ENCODE data around the gene HCRT.

HCRT gene

GRCh38 chr17:42193216-42193968 is 8.1 kb upstream of the HCRT start:
- no peak; the same call in 2 of the 3 replicates for ATAC-seq
- TF ChIP-seq ZNF70 (CRISPR knock-in tag; IDR thresholded peaks at IDR 0.05) (no peak), TOX (CRISPR knock-in tag; IDR thresholded peaks at IDR 0.05; ENCODE audit: borderline replicate concordance) (no peak), PPARA (CRISPR knock-in tag; IDR thresholded peaks at IDR 0.05; ENCODE audit: borderline replicate concordance) (no peak), BACH2 (CRISPR knock-in tag; IDR thresholded peaks at IDR 0.05; ENCODE audit: borderline replicate concordance) (no peak), RARB (CRISPR knock-in tag; IDR thresholded peaks at IDR 0.05) (no peak), ISL1 (CRISPR knock-in tag; IDR thresholded peaks at IDR 0.05) (no peak), PATZ1 (CRISPR knock-in tag; IDR thresholded peaks at IDR 0.05; ENCODE audit: borderline replicate concordance) (no peak), ZFP30 (CRISPR knock-in tag; IDR thresholded peaks at IDR 0.05) (no peak), ZNF8 (CRISPR knock-in tag; IDR thresholded peaks at IDR 0.05) (no peak), CREB5 (CRISPR knock-in tag; IDR thresholded peaks at IDR 0.05; ENCODE audit: low read depth) (no peak), TSHZ2 (CRISPR knock-in tag; IDR thresholded peaks at IDR 0.05) (no peak), ZC3H10 (CRISPR knock-in tag; IDR thresholded peaks at IDR 0.05) (no peak), ARNTL (CRISPR knock-in tag; IDR thresholded peaks at IDR 0.05; ENCODE audit: borderline replicate concordance, low read depth) (no peak)

- no peak for TF ChIP-seq TOX (CRISPR knock-in tag; IDR thresholded peaks at IDR 0.05; ENCODE audit: borderline replicate concordance)
- TF ChIP-seq OSR1 (CRISPR knock-in tag; IDR thresholded peaks at IDR 0.05), result no peak
- TF ChIP-seq ARNTL (CRISPR knock-in tag; IDR thresholded peaks at IDR 0.05; ENCODE audit: borderline replicate concordance, low read depth), result no peak
- TF ChIP-seq BACH2 (CRISPR knock-in tag; IDR thresholded peaks at IDR 0.05; ENCODE audit: borderline replicate concordance), result no peak
- no peak for TF ChIP-seq ZFP30 (CRISPR knock-in tag; IDR thresholded peaks at IDR 0.05)
- no peak for TF ChIP-seq CREB5 (CRISPR knock-in tag; IDR thresholded peaks at IDR 0.05; ENCODE audit: low read depth)
- TF ChIP-seq ZFP3 (CRISPR knock-in tag; IDR thresholded peaks at IDR 0.05), result no peak
- TF ChIP-seq TCF4 (CRISPR knock-in tag; IDR thresholded peaks at IDR 0.05; ENCODE audit: borderline replicate concordance), result no peak
- no peak for TF ChIP-seq TSHZ2 (CRISPR knock-in tag; IDR thresholded peaks at IDR 0.05)
- no peak for ATAC-seq
Measured at GRCh38 chr17:42192189-42193126, 7.2 kb upstream of the HCRT start.

- no peak for ATAC-seq
- TF ChIP-seq POU6F1 (CRISPR knock-in tag; IDR thresholded peaks at IDR 0.05; ENCODE audit: borderline replicate concordance, low read depth), result no peak
- no peak for TF ChIP-seq ESRRG (CRISPR knock-in tag; IDR thresholded peaks at IDR 0.05)
- TF ChIP-seq TCF4 (CRISPR knock-in tag; IDR thresholded peaks at IDR 0.05; ENCODE audit: borderline replicate concordance), result no peak
- TF ChIP-seq ZNF70 (CRISPR knock-in tag; IDR thresholded peaks at IDR 0.05), result no peak
- TF ChIP-seq PPARA (CRISPR knock-in tag; IDR thresholded peaks at IDR 0.05; ENCODE audit: borderline replicate concordance), result no peak
- TF ChIP-seq TSHZ2 (CRISPR knock-in tag; IDR thresholded peaks at IDR 0.05), result no peak
- no peak for TF ChIP-seq SNAI2 (CRISPR knock-in tag; IDR thresholded peaks at IDR 0.05)
- no peak for TF ChIP-seq ZC3H10 (CRISPR knock-in tag; IDR thresholded peaks at IDR 0.05)
- no peak for TF ChIP-seq BACH2 (CRISPR knock-in tag; IDR thresholded peaks at IDR 0.05; ENCODE audit: borderline replicate concordance)
Measured at GRCh38 chr17:42191275-42191608, 6.0 kb upstream of the HCRT start.

Measured in SK-N-SH treated with all-trans-retinoic acid at 6 μM for 48 hours (cell line).